HG03066 (cell line): ENCODE data around the gene ACTBL2.
A peak's percentile ranks its signal among the peaks of the same experiment; 100 is the strongest.
"Not testable (repeated sequence)": the region's sequence is repeated elsewhere in the genome, so short reads cannot be mapped to it uniquely, and the experiment has no call there.

ENCODE experiments used
- ATAC-seq: cut with Tn5 transposase; IDR thresholded peaks from one replicate; pipeline ENCODE4 v1.9.1; 2021; ENCODE audit warnings: low read depth; ENCODE audit not compliant: unreplicated experiment

Gene ACTBL2

DNA sequence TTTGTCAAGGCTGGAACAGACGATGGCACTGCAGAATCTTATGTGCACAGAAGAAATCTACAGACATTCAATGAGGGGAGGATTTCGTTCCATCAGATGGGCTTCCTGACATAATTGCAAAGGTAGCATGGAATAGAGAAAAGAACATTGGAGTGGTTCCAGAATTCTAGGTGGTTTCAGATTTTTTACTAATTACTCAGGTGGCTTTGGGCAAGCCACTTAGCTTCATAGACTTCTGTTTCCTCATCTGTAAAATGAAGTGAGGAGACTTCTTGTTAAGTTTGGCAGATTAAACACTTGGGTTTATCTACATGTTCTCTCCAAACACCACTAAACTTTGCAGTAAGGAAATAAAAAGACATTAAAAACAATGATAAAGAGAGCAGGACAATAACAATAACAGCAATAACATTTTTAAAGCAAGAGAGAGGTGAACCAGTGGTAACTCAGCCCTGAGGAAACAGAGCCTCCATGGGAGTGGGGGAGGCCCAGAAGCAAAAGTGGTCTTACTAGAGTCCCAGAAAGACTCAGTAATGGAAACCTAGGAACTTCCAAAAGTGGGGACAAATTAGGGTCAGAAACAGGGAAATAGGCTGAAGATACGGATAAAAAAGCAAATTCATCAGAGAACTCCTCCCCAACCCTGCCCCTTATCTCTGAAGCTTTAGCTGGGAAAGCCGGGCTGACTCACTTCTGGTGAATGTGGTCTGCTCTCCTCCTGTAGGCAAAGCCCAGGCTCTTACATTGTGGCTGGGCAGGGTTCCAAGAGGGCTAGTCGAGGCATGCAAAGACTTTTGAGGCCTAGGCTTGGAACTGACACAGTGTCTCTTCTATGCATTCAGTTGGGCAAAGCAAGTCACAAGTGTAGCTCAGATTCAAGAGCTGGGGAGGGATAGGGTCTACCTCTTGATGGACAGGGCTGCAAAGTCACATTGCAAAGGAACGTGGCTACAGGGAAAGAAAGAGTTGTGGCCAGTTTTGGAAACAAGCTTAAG lies 11.8 kb upstream of the ACTBL2 start:
- ATAC-seq = peak; percentile 54

DNA sequence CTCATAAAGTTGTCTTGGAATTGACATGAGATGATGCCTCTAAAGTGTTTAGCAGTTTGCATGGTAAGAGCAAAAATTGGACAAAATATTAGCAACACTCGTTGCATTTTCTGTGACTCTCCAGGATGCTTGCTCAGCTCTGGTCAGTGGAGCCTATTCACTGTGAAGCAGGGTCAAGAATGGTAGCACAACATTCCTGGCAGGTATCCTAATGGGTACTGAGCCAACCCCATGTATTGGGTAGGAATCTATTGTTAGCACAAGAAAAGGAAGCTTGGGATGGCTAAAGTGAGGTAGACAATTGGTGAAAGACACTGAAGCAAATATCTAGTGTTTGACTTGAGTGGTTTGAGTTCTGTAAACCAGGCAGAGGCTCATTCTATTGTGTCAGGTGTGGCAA lies 10.4 kb upstream of the ACTBL2 start:
- ATAC-seq = no peak

DNA sequence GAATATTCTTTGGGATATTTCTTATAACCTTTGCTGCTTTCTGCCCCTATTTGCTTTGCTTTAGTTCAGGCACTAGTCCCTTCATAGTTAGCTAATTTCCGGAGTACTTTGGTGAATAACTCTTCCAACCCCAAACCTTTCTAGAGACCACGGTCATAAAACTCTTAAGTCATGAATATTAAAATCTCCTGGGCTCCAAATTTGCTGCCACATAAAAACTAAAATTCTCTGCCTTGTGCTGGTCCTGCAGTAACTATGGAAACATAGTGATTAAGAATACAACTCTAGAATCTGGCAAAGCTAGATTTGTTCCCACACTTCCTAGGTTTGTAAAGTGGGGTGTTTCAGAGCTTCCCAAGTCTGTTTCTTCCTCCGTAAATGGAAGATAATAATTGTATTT lies 10.0 kb upstream of the ACTBL2 start:
- no peak for ATAC-seq

DNA sequence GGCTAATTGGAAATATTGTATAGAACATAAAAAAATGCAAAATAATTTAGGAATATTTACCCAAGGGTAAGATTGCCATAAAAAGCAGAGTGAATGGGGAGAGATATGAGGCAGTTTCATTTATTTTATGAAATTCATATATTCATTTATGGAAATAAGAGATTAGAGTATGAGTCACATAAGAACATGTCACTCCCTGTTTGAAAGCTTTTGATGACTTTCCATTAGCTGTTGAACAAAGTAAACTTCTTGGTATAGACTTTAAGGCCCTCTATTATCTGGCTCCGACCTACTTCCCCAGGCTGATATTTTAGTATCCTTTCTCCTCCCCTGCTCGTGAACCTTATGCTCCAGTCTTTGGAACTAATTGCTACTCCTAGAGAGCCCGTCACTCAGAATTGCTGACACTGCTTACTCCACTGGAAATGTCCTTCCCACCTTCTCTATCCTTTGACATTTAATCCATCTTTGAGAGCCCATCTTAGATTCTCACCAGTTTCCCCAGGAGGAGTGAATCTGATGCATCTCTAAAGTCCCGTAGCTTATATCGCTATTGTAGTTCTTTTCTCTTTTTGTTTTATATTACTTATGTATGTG lies 8.9 kb upstream of the ACTBL2 start:
- ATAC-seq = no peak

DNA sequence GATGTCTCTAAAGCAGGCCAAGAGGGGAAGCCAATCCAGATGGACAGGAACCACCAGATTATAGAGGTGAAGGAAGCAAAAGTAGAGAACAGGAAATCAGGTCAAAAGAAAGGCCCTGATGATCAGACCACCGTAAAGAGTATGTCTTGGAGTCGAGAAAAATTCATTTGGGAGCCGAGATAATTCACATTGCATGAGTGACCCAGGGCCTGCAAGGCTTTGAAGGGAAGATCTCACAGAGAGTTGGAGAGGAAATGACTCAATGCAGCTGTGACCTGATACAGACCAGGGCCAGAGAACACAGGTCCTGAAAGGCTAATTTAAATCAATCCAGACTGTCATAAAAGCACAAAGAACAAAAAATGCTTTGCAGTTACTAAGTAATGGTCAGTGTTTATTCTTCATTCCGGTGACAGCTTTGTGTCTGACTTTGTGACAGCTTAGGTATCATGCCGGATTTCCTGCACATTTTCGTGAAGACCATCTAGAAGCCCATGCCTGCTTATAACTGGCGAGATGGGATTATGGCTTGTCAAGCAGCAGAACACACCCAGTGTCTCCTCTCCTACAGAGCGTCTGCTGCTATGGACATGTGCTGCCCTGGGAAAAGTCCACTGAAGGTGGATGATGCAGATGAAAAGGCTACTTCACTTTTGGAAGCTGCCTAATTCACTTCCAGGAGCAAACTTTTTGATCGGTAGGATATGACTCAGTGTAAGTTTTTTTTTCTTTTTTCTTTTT lies 5.8 kb upstream of the ACTBL2 start:
- peak; percentile 71 for ATAC-seq

DNA sequence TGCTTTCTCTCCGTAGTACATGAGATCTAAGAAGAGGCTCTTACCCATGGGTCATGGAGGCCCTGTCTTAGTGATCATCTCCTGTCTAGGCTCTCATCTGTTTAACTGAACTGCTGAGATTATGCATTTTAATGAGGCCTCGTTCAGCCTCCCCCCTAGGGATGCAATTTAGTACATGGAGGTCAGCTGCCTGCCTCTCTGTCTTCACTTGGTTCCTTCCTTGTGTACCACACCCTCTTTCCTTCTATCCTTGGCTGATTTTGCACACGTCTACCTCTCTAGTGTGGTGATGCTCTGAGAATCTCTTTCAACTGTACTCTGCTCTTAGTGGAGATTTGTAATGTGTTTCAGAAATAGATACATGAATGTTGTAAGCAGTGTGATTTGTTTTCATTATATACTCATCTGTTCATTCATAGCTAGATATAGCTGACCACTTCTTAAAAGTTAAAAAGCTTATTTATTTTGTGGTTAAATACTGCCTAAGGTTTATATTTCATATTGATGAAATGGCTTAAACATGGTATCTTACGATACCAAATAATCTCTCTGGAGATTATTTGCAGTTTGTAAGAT lies 3.5 kb upstream of the ACTBL2 start:
- ATAC-seq = no peak

DNA sequence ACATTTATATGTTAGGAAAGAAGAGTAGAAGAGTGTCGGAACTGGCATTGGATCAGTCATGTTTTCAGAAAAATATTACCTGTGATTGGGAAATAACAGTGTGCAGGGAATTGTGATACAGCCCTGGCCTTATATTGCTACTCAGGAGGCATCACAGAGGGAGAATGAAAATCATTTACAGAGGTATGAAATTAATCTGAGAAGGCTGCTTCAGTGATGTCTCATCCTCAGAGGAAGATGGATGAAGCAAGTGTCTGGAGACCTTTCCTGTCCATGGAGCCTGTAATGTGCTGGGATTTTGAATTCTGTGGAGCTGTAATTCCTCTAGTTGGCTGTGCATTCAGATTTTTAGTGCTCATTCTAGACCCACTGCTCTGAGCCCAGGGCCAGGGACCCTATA lies 3.8 kb downstream of the ACTBL2 start:
- no peak for ATAC-seq

DNA sequence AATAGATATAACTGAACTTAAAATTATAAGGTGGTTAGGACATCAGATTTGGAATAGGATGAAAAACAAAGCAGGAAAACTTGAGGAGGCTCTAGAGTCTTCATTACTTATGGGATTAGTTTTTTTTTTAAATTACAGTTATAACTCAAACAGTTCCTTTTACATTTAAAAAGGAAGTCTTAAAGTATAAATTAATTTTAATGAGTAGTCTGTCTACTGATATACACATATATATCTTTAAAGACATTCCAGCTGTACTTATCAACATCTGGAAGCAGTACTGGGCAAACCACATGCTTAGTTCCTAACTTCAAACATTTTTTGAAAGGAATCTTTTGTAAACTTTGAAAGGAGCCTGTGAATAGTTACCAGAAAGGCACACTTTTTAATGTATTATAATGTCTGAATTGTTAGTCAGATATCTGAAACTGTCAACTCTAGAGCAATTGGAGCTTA lies 6.0 kb downstream of the ACTBL2 start:
- ATAC-seq = no peak

DNA sequence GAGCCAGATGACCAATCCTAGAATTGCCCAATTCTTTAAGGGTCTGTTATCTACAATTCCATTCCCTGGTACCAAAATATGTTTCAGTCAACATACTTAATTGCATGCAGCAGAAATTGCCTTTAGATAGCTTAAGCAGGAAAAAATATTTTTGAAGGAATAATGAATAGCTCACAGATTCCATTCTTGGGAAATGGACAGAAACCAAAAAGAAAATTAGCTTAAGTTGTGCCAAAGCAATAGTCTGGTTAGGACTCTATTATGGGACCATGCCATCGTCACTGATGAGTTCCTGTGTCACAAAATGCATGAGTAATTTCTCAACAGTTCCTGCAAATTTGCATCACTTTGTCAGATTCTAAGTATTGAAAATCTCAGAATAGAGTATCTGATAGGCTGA lies 12.3 kb downstream of the ACTBL2 start:
- no peak for ATAC-seq

DNA sequence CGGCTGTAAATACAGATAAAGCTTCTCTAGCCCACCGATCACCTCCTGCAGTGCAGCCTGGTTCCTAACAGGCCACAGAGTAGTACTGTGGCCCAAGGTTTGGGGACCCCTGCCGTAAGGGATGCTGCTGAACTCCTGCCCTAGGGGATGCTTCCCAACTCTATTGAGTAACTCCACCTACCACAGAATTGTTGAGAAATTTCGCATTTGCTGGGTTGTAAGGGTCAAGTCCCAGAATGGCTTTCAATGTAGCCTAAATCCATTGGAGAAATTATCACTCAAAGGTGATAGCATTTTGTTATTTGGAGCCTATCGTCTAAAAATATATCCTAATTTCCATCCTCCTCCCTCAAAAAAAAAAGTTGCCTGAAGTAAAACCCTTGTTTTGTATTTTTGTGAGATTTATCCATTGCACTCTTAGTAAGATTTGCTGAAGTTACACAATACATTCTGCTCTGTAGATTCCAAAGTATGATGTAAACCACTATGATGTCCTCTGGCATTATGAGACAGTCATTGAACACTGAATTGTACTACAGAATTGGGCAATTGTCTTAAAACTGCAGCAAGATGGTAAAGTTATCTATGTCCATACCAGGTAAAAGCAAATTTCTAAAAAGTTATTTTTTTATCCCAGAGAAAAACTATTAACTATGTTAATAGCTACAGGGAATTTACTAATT lies 14.0 kb downstream of the ACTBL2 start:
- no peak for ATAC-seq

DNA sequence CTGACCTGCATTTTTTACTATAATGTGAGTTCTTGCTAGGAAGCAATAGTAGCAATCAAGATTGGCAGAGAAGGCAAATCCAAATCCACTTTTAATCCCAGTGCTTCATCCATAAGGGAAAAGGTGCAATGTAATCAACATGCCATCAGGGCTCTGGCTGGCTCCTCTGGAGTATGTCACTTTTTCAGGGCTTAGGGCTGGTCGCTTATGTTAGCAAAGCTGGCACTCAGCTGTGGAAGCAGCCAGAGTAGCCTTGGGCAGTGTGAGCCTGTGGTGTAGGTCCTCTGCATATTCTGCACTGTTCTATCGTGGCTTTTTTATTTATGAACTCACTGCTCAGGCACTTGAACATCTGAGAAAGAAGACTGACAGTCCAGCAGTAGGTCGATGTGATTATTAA lies 16.1 kb downstream of the ACTBL2 start:
- no peak for ATAC-seq

DNA sequence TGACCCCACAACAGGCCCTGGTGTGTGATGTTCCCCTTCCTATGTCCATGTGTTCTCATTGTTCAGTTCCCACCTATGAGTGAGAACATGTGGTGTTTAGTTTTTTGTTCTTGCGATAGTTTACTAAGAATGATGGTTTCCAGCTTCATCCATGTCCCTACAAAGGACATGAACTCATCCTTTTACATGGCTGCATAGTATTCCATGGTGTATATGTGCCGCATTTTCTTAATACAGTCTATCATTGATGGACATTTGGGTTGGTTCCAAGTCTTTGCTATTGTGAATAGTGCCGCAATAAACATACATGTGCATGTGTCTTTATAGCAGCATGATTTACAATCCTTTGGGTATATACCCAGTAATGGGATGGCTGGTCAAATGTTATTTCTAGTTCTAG lies 22.6 kb downstream of the ACTBL2 start:
- ATAC-seq = not testable (repeated sequence)

DNA sequence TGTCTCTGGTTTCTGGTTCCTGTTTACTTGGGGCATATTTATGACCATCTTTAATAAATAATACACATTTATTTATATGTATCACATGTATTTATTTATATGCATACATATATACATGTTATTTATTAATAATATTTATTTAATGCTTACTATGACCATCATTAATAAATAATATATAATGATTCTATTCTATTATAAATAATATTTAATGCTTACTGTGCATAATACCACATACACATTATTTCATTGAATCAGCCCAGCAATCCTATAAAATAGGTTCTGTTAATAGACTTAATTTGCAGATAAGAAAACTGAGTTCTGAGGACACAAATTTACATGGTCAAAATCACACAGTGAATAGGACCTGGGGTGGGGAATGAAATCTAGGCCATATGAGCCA lies 24.2 kb downstream of the ACTBL2 start:
- ATAC-seq = no peak

DNA sequence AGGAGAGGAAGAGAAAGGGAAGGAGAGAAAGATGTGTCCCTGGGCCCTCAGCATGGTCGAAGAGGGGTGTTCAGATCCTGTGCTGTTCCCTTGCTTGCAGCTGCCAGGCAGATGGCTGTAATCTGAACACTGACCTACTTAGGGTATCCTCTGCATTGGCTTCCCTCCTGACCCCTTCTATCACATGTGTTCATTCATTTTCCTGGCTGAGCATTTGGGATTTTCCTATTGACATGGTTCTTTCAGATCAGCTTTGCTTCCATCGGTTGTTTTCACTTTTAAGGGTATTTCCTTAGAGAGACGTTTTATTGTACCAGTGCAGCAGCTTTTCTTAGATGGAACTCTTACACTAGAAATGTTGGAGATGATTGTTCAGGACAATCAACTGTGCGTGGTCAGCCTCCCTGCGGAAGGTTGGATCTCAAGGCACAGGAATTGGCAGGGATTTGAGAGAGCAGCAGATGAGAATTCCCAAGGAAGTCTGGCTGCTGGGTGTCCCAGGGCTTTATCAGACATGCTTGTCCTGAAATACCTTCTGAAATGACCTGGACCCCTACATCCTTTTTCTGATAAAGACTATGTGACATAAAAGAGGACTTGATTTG lies 26.0 kb downstream of the ACTBL2 start:
- ATAC-seq = no peak

DNA sequence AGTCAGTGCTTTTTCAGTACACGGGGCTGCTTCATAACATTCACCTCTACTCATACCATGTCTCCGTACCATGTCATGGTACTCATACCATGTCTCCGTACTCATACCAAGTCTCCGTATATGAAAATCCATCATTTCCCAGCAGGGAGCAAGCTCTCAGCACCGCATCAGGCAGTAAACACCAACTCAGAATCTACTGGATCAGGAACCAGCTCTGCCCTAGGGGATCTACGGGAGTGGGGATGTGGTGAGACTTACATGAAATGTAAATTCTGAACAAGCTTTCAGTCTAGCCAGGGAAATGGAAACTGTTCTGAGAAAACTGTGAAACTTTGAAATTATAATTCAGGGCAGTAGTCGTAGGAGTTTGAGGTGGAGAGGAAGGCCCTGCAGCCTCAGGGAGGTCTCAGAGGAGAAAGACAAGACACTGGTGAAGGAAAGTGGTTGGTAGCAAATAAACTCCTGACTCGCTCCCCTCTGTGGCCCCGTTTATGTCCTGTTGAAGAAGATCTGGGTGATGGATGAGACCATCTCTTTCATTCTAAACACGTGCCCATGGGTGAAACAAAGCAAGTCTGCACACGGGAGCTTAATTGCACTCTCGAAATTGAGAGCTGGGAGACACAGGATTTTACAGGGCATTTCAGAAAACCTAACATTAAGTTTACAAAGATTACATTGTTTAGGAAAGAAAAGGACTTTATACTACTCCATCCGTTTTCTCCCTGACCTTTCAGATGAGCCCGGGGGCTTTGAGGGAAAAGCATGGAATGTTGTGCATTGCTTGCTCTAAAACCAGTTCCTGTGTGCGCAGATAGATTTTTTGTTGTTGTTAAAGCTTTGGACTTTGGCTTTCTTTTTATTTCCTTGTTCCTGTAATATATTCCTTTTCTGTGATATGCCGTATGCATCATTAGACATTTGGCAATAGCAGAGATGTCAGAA lies 26.8 kb downstream of the ACTBL2 start:
- no peak for ATAC-seq

DNA sequence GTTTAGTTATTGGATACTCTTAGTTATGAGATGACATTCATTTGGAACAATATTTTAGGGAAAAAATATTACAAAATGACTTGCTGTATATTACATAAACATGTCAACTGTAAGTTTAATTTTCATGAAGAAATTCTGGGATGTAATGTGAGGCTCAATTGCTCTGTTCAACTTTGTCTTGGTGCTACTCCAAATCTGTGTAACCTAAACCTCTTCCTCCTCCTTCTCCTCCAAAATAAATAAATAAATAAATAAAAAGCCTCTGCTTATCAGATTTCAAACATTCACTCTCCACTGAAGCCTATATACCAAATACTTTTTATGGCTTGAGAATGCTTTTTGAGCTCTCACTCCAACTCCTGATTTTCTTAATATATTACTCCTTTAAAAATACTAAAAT lies 27.7 kb downstream of the ACTBL2 start:
- no peak for ATAC-seq

DNA sequence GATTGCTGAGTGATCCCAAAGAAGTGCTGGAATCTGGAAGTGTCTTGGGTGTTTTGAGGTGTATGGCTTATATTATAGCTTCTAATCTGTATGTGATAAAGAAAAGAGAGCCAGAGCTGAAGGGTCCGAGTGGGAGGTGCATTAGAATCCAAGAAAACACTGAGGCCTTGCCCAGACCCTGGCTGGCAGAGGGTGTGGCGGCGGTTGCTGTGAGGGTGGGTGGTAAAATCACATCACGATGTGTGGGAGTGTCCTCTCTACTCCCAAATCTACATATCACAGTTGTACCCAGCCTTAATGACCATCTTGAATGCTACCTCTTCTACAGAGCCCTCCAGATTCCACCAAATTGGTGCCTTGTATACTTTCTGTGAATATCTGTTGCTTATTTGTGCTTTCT lies 28.9 kb downstream of the ACTBL2 start:
- no peak for ATAC-seq

DNA sequence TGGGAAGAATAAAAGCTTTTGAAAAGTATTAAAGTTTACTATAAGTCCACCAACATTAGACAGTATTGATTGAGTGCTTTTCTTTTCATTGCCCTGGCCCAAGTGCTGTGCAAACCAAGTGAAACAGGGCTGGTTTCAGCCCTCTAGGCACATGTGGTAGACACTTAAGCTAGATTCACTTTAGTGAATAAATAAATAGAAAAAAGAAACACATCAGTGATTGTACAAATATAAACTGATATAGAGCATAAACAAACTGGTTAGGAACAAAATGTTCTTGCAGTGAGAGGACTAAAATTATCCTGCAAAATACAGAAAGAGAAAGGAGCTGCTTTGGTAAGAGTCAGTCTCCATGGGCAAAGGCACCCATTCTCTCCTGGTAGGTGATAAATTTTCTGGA lies 29.7 kb downstream of the ACTBL2 start:
- no peak for ATAC-seq
